HL-60 (cell line): ENCODE measurements around the gene DLD.

Experiments used
- GABPA ChIP-seq: IDR thresholded peaks from 2 replicates; pipeline ENCODE4 v1.6.1; 2012; ENCODE audit warnings: low read depth
- POLR2AphosphoS5 ChIP-seq: IDR thresholded peaks from 2 replicates; pipeline ENCODE4 v1.6.1; 2012; ENCODE audit warnings: low read depth
- TF ChIP-seq, protein P1 (sequence below): IDR thresholded peaks from 2 replicates; pipeline ENCODE4 v1.6.1; 2012; ENCODE audit warnings: low read depth; ENCODE audit not compliant: insufficient replicate concordance
- TF ChIP-seq, protein P2 (sequence below): IDR thresholded peaks from one replicate; pipeline ENCODE4 v1.5.1; 2011; ENCODE audit warnings: low read length, control low read depth, inconsistent platforms; ENCODE audit not compliant: insufficient read depth

DNA sequence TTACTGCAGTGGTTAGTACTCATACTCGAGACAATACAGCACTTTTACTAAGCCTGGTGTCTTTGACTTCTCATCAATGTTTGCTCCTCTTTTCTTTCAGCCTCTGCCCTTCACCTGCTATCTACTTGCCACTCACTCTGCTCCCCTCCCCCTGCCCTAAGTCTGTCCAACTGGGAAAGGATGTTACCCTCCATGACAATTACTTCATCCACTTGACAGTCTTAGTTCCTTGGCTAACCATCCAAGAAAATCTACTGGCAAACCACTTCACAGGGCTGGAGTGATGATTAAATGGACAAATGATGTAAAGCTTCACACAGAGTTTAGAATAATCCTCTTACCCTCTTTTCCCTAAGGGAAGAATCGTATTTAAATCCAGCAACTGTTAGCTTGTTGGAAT is 8.2 kb upstream of the DLD start:
- TF ChIP-seq, protein P1, sequence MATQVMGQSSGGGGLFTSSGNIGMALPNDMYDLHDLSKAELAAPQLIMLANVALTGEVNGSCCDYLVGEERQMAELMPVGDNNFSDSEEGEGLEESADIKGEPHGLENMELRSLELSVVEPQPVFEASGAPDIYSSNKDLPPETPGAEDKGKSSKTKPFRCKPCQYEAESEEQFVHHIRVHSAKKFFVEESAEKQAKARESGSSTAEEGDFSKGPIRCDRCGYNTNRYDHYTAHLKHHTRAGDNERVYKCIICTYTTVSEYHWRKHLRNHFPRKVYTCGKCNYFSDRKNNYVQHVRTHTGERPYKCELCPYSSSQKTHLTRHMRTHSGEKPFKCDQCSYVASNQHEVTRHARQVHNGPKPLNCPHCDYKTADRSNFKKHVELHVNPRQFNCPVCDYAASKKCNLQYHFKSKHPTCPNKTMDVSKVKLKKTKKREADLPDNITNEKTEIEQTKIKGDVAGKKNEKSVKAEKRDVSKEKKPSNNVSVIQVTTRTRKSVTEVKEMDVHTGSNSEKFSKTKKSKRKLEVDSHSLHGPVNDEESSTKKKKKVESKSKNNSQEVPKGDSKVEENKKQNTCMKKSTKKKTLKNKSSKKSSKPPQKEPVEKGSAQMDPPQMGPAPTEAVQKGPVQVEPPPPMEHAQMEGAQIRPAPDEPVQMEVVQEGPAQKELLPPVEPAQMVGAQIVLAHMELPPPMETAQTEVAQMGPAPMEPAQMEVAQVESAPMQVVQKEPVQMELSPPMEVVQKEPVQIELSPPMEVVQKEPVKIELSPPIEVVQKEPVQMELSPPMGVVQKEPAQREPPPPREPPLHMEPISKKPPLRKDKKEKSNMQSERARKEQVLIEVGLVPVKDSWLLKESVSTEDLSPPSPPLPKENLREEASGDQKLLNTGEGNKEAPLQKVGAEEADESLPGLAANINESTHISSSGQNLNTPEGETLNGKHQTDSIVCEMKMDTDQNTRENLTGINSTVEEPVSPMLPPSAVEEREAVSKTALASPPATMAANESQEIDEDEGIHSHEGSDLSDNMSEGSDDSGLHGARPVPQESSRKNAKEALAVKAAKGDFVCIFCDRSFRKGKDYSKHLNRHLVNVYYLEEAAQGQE = no peak
- TF ChIP-seq, protein P2, sequence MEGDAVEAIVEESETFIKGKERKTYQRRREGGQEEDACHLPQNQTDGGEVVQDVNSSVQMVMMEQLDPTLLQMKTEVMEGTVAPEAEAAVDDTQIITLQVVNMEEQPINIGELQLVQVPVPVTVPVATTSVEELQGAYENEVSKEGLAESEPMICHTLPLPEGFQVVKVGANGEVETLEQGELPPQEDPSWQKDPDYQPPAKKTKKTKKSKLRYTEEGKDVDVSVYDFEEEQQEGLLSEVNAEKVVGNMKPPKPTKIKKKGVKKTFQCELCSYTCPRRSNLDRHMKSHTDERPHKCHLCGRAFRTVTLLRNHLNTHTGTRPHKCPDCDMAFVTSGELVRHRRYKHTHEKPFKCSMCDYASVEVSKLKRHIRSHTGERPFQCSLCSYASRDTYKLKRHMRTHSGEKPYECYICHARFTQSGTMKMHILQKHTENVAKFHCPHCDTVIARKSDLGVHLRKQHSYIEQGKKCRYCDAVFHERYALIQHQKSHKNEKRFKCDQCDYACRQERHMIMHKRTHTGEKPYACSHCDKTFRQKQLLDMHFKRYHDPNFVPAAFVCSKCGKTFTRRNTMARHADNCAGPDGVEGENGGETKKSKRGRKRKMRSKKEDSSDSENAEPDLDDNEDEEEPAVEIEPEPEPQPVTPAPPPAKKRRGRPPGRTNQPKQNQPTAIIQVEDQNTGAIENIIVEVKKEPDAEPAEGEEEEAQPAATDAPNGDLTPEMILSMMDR = no peak
- TF ChIP-seq POLR2AphosphoS5 = no peak
- TF ChIP-seq GABPA = no peak
